MCF 10A (cell line): Measurements from ENCODE around the gene SERPINH1. TPM values are rescaled to one million over a fixed set of nuclear protein-coding genes. Genes with fewer than 3 reads are reported as not detected.

ENCODE experiments used
- BruUV-seq: library from RNA; stranded (reverse); fragments of 400-500 nt; replicated peaks from 2 replicates; lab custom pipeline; 2021; lab: Mats Ljungman, UMichigan
- CTCF ChIA-PET: fragments of 300-600 bp; sonication (Branson Sonifier 250); formaldehyde crosslinking; extraction: SDS; loops from one replicate; lab custom pipeline; 2021; ENCODE audit warnings: antibody characterized with exemption, inconsistent platforms; lab: Yijun Ruan, JAX
- POLR2A ChIA-PET: fragments of 300-600, 350-650 bp; sonication (Branson Sonifier 250); formaldehyde crosslinking; extraction: SDS; loops from one replicate; lab custom pipeline; 2020; ENCODE audit warnings: antibody characterized with exemption, inconsistent platforms; lab: Yijun Ruan, JAX
- DNase-seq: peaks from one replicate; pipeline ENCODE4 v3.0.0-alpha.2; 2018; ENCODE audit not compliant: unreplicated experiment
- H3K27ac Mint-ChIP-seq: one replicate; pipeline ENCODE4 v1.8.0; 2022; ENCODE audit warnings: mild to moderate bottlenecking, low read depth, mixed read lengths; ENCODE audit not compliant: unreplicated experiment
- H3K27me3 Mint-ChIP-seq: one replicate; pipeline ENCODE4 v1.8.0; 2022; ENCODE audit warnings: mixed read lengths; ENCODE audit not compliant: insufficient read depth, unreplicated experiment
- H3K36me3 Mint-ChIP-seq: one replicate; pipeline ENCODE4 v1.8.0; 2022; ENCODE audit warnings: mild to moderate bottlenecking, moderate library complexity, mixed read lengths; ENCODE audit not compliant: insufficient read depth, unreplicated experiment
- H3K4me1 Mint-ChIP-seq: one replicate; pipeline ENCODE4 v1.8.0; 2022; ENCODE audit warnings: mixed read lengths; ENCODE audit not compliant: insufficient read depth, unreplicated experiment
- H3K4me3 Mint-ChIP-seq: one replicate; pipeline ENCODE4 v1.8.0; 2022; ENCODE audit warnings: mild to moderate bottlenecking, moderate library complexity, mixed read lengths; ENCODE audit not compliant: unreplicated experiment
- H3K9me3 Mint-ChIP-seq: one replicate; pipeline ENCODE4 v1.8.0; 2022; ENCODE audit warnings: mixed read lengths; ENCODE audit not compliant: unreplicated experiment
- intact Hi-C: fragments of 100-400 bp; cut with micrococcal nuclease; formaldehyde crosslinking; loops from 2 replicates; pipeline ENCODE4 v1.14.1; 2022
- total RNA-seq: library from RNA; stranded (reverse); gene quantifications from 2 replicates; pipeline ENCODE4 v1.2.3, GENCODE V29; 2022
- TF ChIP-seq, protein P1 (sequence below): fragments of 200-600 bp; IDR thresholded peaks from one replicate; pipeline ENCODE4 v1.8.0; 2022; ENCODE audit warnings: antibody characterized with exemption, mild to moderate bottlenecking; ENCODE audit not compliant: unreplicated experiment

The SERPINH1 gene
- total RNA-seq, 1 experiment from 2014 or later, result 80.5 TPM

GRCh38 chr11:75553889-75554257 is 8.2 kb upstream of the SERPINH1 start:
- no peak overlapping the region for H3K4me3 Mint-ChIP-seq
- peaks cover 7% of the 10 kb centered on the region for H3K36me3 Mint-ChIP-seq
- H3K27ac Mint-ChIP-seq, result no peak overlapping the region
- H3K4me1 Mint-ChIP-seq, result peaks cover 25% of the 10 kb centered on the region
- H3K9me3 Mint-ChIP-seq, result no peaks in the 10 kb centered on the region
- intact Hi-C loops, result no loop called here
- ChIA-PET CTCF (interaction anchor here (0.5 to 1.7 kb wide), 8 partner anchors 10 to 152 kb away, joined by 3 to 6 read pairs (median 4); partner anchors contain the start of gene GDPD5), POLR2A (interaction anchor here (0.6 to 1.3 kb wide), 3 partner anchors 9 to 145 kb away, joined by 3 to 9 read pairs (median 3); no protein-coding TSS in a partner anchor)
- DNase-seq, result no peak
- no TSS peak for BruUV-seq
- TF ChIP-seq, protein P1, sequence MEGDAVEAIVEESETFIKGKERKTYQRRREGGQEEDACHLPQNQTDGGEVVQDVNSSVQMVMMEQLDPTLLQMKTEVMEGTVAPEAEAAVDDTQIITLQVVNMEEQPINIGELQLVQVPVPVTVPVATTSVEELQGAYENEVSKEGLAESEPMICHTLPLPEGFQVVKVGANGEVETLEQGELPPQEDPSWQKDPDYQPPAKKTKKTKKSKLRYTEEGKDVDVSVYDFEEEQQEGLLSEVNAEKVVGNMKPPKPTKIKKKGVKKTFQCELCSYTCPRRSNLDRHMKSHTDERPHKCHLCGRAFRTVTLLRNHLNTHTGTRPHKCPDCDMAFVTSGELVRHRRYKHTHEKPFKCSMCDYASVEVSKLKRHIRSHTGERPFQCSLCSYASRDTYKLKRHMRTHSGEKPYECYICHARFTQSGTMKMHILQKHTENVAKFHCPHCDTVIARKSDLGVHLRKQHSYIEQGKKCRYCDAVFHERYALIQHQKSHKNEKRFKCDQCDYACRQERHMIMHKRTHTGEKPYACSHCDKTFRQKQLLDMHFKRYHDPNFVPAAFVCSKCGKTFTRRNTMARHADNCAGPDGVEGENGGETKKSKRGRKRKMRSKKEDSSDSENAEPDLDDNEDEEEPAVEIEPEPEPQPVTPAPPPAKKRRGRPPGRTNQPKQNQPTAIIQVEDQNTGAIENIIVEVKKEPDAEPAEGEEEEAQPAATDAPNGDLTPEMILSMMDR, result no peak
- no peaks in the 10 kb centered on the region for H3K27me3 Mint-ChIP-seq

DNA sequence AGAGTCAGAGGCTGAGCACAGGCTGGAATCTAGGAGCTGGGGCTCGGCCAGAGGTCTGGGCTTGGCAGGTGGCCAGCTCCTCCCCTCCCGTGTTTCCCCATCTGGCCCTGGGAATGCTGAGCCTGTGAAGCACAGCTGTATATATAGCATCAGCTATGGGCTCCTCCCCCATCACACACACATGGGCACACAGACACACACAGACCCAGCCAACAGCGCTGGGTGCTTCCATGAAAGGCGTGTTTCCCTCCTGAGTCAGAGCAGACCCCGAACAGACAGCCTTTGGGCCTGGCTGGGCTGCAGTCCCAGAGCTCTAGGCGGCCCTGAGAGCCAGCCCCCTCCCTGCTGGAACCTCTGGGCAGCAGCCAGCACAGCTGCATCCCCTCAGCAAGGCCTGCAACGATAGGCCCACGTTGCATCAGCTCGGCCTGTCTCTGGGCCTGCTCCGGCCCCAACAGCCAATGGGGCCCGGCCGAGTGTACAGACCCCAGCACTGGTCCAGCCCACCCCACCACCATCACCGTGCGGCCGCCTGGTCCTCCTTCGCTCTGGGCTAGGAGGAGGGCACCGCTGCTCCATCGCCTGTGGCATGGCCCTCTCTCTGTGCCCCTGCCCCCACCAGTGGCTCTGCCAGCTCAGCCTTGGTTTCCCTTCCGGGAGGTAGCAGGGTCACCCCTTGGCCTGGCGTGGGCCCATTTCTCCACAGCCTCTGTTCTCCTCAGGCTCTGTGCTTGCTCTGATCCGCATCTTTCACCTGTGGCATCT is 7.6 kb upstream of the SERPINH1 start:
- Mint-ChIP-seq H3K36me3 (peaks cover 7% of the 10 kb centered on the region), H3K4me1 (peaks cover 25% of the 10 kb centered on the region), H3K27me3 (no peaks in the 10 kb centered on the region), H3K9me3 (no peaks in the 10 kb centered on the region), H3K4me3 (no peak overlapping the region), H3K27ac (no peak overlapping the region)
- ChIA-PET POLR2A (interaction anchor here (0.6 to 1.3 kb wide), 3 partner anchors 8 to 144 kb away, joined by 3 to 9 read pairs (median 3); no protein-coding TSS in a partner anchor), CTCF (interaction anchor here (0.8 to 1.7 kb wide), 6 partner anchors 10 to 152 kb away, joined by 3 to 6 read pairs (median 4); partner anchors contain the start of gene GDPD5)
- intact Hi-C loops, result no loop called here
- no TSS peak for BruUV-seq
- peak; percentile 75 for DNase-seq
- TF ChIP-seq, protein P1, result no peak

GRCh38 chr11:75555079-75555811 is 6.8 kb upstream of the SERPINH1 start:
- Mint-ChIP-seq H3K4me1 (peaks cover 25% of the 10 kb centered on the region), H3K9me3 (no peaks in the 10 kb centered on the region), H3K4me3 (no peak overlapping the region), H3K27me3 (no peaks in the 10 kb centered on the region), H3K27ac (no peak overlapping the region), H3K36me3 (peaks cover 7% of the 10 kb centered on the region)
- ChIA-PET CTCF (interaction anchor here (0.6 to 1.7 kb wide), 4 partner anchors 9 to 614 kb away, joined by 3 to 5 read pairs (median 3); no protein-coding TSS in a partner anchor), POLR2A (no interaction called here)
- no peak for DNase-seq
- TF ChIP-seq, protein P1, result no peak
- BruUV-seq, result no TSS peak
- intact Hi-C loops, result no loop called here

- Mint-ChIP-seq H3K27me3 (no peaks in the 10 kb centered on the region), H3K4me3 (no peak overlapping the region), H3K27ac (no peak overlapping the region), H3K36me3 (peaks cover 7% of the 10 kb centered on the region), H3K4me1 (peaks cover 25% of the 10 kb centered on the region), H3K9me3 (no peaks in the 10 kb centered on the region)
- intact Hi-C loops, result no loop called here
- BruUV-seq, result no TSS peak
- TF ChIP-seq, protein P1, result no peak
- ChIA-PET CTCF (no interaction called here), POLR2A (interaction anchor here (0.6 kb wide), 1 partner anchor 317 kb away, joined by 3 read pairs; no protein-coding TSS in a partner anchor)
- no peak for DNase-seq
These were observed 5.8 kb upstream of the SERPINH1 start for GRCh38 chr11:75556275-75556674.
